Astrocyte (in vitro differentiated cells and primary cell): ENCODE data around the gene HMGCLL1.

Experiments used
- CTCF ChIP-seq: IDR thresholded peaks from 2 replicates; pipeline ENCODE4 v1.5.1; 2011; ENCODE audit warnings: low read depth, mild to moderate bottlenecking, inconsistent platforms, low read length, moderate library complexity; ENCODE audit not compliant: insufficient read depth
- EZH2 ChIP-seq: IDR thresholded peaks from 2 replicates; pipeline ENCODE4 v1.6.1; 2012; ENCODE audit warnings: mild to moderate bottlenecking, low read length, inconsistent platforms; ENCODE audit not compliant: insufficient read depth

- no peak for TF ChIP-seq CTCF
- no peak for TF ChIP-seq EZH2
Observed at GRCh38 chr6:55397986-55398385, 181.0 kb downstream of the HMGCLL1 start.
